SU-DHL-6 (cell line): ENCODE measurements around the gene NCKIPSD.

Experiments
- H2AFZ ChIP-seq: fragments of 200-600 bp; sonication (generic); 2 replicates; pipeline ENCODE4 v1.6.1; 2014; ENCODE audit warnings: low read depth, mild to moderate bottlenecking, moderate library complexity, mixed read lengths, antibody characterized with exemption, low read length; ENCODE audit not compliant: severe bottlenecking
- H3F3A ChIP-seq: fragments of 200-600 bp; shearing (Covaris generic); 2 replicates; pipeline ENCODE4 v1.6.0; 2016; ENCODE audit warnings: antibody characterized with exemption, mild to moderate bottlenecking; ENCODE audit not compliant: insufficient read depth
- H3K27ac ChIP-seq: fragments of 200-600 bp; sonication (generic); 2 replicates; pipeline ENCODE4 v1.5.1; 2016; ENCODE audit warnings: low read depth, mild to moderate bottlenecking, low read length, moderate library complexity, mixed read lengths
- H3K27me3 ChIP-seq: fragments of 200-600 bp; sonication (generic), shearing (Covaris generic); 2 replicates; pipeline ENCODE4 v1.6.0; 2014; ENCODE audit warnings: mild to moderate bottlenecking, low read length
- H3K36me3 ChIP-seq: fragments of 200-600 bp; sonication (generic); 2 replicates; pipeline ENCODE4 v1.6.1; 2014; ENCODE audit warnings: mild to moderate bottlenecking, low read length, mixed read lengths
- H3K4me2 ChIP-seq: fragments of 300-600, 200-600 bp; shearing (Covaris generic), sonication (generic); 2 replicates; pipeline ENCODE4 v1.6.0; 2014; ENCODE audit warnings: low read length, low read depth, mild to moderate bottlenecking; ENCODE audit not compliant: poor library complexity, severe bottlenecking
- H3K4me3 ChIP-seq: fragments of 200-600 bp; sonication (generic); 2 replicates; pipeline ENCODE4 v1.5.1; 2014; ENCODE audit warnings: antibody characterized with exemption, low read length, mild to moderate bottlenecking, mixed read lengths; ENCODE audit not compliant: insufficient read depth, poor library complexity, severe bottlenecking
- H3K79me2 ChIP-seq: fragments of 200-600 bp; sonication (generic); 2 replicates; pipeline ENCODE4 v1.6.1; 2014; ENCODE audit warnings: mild to moderate bottlenecking, low read length, moderate library complexity; ENCODE audit not compliant: insufficient read depth
- H3K9ac ChIP-seq: fragments of 200-600 bp; sonication (generic); 2 replicates; pipeline ENCODE4 v1.7.0; 2014; ENCODE audit warnings: mild to moderate bottlenecking, low read length
- H3K9me2 ChIP-seq: fragments of 200-600 bp; sonication (generic); replicated peaks from 2 replicates; pipeline ENCODE4 v1.6.1; 2014; ENCODE audit warnings: low read length; ENCODE audit not compliant: insufficient read depth
- H3K9me3 ChIP-seq: fragments of 200-600 bp; sonication (generic); 2 replicates; pipeline ENCODE4 v1.6.1; 2014; ENCODE audit warnings: low read length, mixed read lengths; ENCODE audit not compliant: insufficient read depth
- H4K20me1 ChIP-seq: fragments of 200-600 bp; sonication (generic); 2 replicates; pipeline ENCODE4 v1.6.1; 2014; ENCODE audit warnings: low read depth, mild to moderate bottlenecking, antibody characterized with exemption, low read length, moderate library complexity, mixed read lengths
- CTCF ChIP-seq: fragments of 200-600 bp; sonication (generic); IDR thresholded peaks from one replicate; pipeline ENCODE4 v1.5.1; 2017; ENCODE audit warnings: antibody characterized with exemption, mild to moderate bottlenecking, low read length, moderate library complexity; ENCODE audit not compliant: insufficient read depth, poor library complexity, severe bottlenecking
- EZH2phosphoT487 ChIP-seq: fragments of 200-600 bp; sonication (generic), shearing (Covaris generic); conservative IDR thresholded peaks from 2 replicates; pipeline ENCODE4 v1.6.1; 2018; ENCODE audit warnings: mild to moderate bottlenecking, antibody characterized with exemption, low read length, moderate library complexity, mixed read lengths

NCKIPSD gene

GRCh38 chr3:48652923-48653715 lies 32.6 kb downstream of the NCKIPSD start:
- Histone ChIP-seq H3K4me3 (no peak overlapping the region), H2AFZ (no peak overlapping the region), H3K36me3 (no peaks in the 10 kb centered on the region), H3K79me2 (no peaks in the 10 kb centered on the region), H3K9ac (no peak overlapping the region), H3K27ac (no peak overlapping the region), H3F3A (no peaks in the 10 kb centered on the region), H3K9me3 (no peaks in the 10 kb centered on the region), H3K9me2 (no peaks in the 10 kb centered on the region), H3K27me3 (no peaks in the 10 kb centered on the region), H3K4me2 (no peak overlapping the region), H4K20me1 (no peaks in the 10 kb centered on the region)
- TF ChIP-seq EZH2phosphoT487 (no peak), CTCF (no peak)

GRCh38 chr3:48651771-48652170 lies 33.9 kb downstream of the NCKIPSD start:
- Histone ChIP-seq H2AFZ (no peak overlapping the region), H3F3A (no peaks in the 10 kb centered on the region), H3K79me2 (no peaks in the 10 kb centered on the region), H3K36me3 (no peaks in the 10 kb centered on the region), H3K4me2 (no peak overlapping the region), H4K20me1 (no peaks in the 10 kb centered on the region), H3K4me3 (no peak overlapping the region), H3K9me3 (no peaks in the 10 kb centered on the region), H3K9me2 (no peaks in the 10 kb centered on the region), H3K27ac (no peak overlapping the region), H3K27me3 (no peaks in the 10 kb centered on the region), H3K9ac (no peak overlapping the region)
- TF ChIP-seq EZH2phosphoT487 (no peak), CTCF (no peak)

GRCh38 chr3:48650723-48651122 lies 35.0 kb downstream of the NCKIPSD start:
- Histone ChIP-seq H3K36me3 (no peaks in the 10 kb centered on the region), H3K79me2 (no peaks in the 10 kb centered on the region), H3K27ac (no peak overlapping the region), H3K4me2 (no peak overlapping the region), H3K9ac (no peak overlapping the region), H4K20me1 (no peaks in the 10 kb centered on the region), H3K27me3 (no peaks in the 10 kb centered on the region), H3K4me3 (no peak overlapping the region), H3F3A (no peaks in the 10 kb centered on the region), H3K9me3 (no peaks in the 10 kb centered on the region), H2AFZ (no peak overlapping the region), H3K9me2 (no peaks in the 10 kb centered on the region)
- TF ChIP-seq CTCF (no peak), EZH2phosphoT487 (no peak)
